GDM1 (cell line): ENCODE measurements around the gene HABP4.

ENCODE experiments used
- DNase-seq: peaks from one replicate; lab custom pipeline; 2025; lab: John Stamatoyannopoulos, UW

The HABP4 gene

DNA sequence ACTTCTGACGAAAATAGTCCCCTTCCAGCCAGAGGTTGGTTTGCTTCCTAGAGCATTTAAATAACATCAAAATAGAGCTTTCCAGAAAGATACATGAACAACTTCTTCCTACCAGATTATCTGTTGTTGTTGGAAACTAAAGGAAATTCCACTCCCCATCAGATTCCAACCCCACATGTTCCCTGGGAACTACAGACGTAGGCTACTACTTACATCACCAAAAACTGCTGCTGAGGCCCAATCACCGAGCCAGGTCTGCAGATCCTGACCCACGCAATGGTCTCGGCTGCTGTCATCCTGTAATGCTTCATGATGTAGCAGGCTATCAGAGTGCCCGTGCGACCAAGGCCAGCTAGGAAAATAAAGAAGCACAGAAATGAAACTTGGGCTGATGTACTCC is 73.4 kb downstream of the HABP4 start:
- no peak for DNase-seq

DNA sequence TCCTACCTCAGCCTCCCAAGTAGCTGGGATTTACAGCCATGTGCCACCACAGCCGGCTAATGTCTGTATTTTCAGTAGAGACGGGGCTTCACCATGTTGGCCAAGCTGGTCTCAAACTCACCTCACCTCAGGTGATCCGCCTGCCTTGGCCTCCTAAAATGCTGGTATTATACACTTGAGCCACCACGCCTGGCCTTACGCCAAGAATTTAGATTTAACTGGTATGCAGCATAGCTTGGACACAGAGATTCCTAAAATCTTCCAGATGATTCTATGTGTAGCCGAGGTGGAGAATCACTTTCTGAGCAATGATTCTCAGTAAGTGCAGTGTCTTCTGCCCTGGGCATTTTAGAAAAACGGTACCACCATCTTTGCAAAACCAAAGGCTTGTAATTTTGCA is 74.1 kb downstream of the HABP4 start:
- DNase-seq = no peak

DNA sequence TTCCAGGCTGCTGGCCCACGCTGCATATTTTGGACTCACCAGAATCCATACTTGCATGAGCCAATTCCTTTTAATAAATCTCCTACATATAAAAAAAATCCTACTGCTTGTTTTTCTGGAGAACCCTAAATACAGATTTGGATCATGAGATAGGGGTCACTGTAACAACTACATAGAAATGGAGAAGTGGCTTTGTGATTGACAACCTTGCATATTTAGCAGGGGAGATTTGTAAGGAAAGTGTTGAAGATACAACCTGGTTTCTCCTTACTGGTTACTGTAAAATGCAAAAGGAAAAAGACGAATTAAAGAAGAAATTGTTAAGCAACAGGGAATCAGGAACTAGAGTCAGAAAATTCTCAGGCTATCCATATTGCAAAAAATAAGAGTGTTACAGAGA is 74.8 kb downstream of the HABP4 start:
- DNase-seq = no peak

DNA sequence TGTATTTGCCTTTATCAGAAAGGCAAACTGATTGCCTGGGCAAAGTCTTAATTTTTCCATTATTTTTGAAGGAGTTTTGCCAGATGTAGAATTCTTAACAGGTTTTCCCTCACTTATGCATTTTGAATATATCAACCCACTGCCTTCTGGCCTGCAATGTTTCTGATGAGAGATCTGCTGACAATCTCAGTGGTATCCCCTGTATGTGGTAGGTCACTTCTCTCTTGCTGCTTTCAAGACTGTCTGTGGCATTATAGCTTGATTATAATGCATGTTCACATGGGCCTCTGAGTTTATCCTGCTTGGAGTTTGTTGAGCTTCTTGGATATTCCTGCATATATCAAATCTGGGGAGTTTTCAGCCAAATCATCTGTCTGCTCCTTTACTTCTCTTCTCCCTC is 82.2 kb downstream of the HABP4 start:
- no peak for DNase-seq

DNA sequence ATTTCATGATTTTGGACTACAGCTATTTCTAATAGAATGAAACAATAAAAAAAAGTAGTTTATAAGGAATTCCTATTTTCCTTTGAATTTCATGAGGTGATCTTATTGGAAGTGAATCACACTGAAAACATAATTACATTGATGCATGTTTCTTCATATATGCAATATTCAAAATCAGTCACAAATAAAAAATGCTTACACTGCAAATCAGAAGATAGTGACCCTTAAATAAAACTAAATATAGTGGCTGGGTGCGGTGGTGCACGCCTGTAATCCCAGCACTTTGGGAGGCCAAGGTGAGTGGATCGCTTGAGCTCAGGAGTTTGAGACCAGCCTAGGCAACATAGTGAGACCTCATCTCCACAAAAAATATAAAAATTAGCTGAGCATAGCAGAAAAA is 90.1 kb downstream of the HABP4 start:
- no peak for DNase-seq
